Liver (tissue), 9 donors: ENCODE data around the gene TRIM29. TPM values are rescaled to one million over a fixed set of nuclear protein-coding genes. Genes with fewer than 3 reads are reported as not detected.

Experiments used
- DNase-seq: peaks from one replicate; pipeline ENCODE4 v3.0.0-alpha.2; 2017; ENCODE audit warnings: low spot score
- H3K27ac ChIP-seq, 2 donors: one replicate each; pipeline ENCODE4 v1.7.0; 2013; ENCODE audit warnings: inconsistent platforms in 2 of 2, low read length in 2 of 2, control low read depth in 1 of 2, low read depth in 1 of 2, mild to moderate bottlenecking in 1 of 2
- H3K27me3 ChIP-seq, 4 donors: one replicate each; pipeline versions ENCODE4 v1.6.1 to v1.7.0; 2013; ENCODE audit warnings: low read length in 3 of 4, inconsistent platforms in 1 of 4, mild to moderate bottlenecking in 1 of 4, moderate library complexity in 1 of 4; ENCODE audit not compliant: control insufficient read depth in 4 of 4, insufficient read depth in 4 of 4
- H3K36me3 ChIP-seq, 4 donors: one replicate each; pipeline versions ENCODE4 v1.6.1 to v1.7.0; 2013; ENCODE audit warnings: low read length in 3 of 4, mild to moderate bottlenecking in 3 of 4, low read depth in 1 of 4, moderate library complexity in 1 of 4; ENCODE audit not compliant: control insufficient read depth in 4 of 4, insufficient read depth in 3 of 4
- H3K4me1 ChIP-seq, 4 donors: one replicate each; pipeline versions ENCODE4 v1.6.1 to v1.7.0; 2013; ENCODE audit warnings: low read length in 3 of 4, mild to moderate bottlenecking in 3 of 4, moderate library complexity in 1 of 4; ENCODE audit not compliant: control insufficient read depth in 4 of 4, insufficient read depth in 4 of 4
- H3K4me3 ChIP-seq, 3 donors: one replicate each; pipeline versions ENCODE4 v1.6.1 to v1.7.0; 2013; ENCODE audit warnings: low read length in 3 of 3, control low read depth in 1 of 3, low read depth in 1 of 3, mild to moderate bottlenecking in 1 of 3
- H3K9ac ChIP-seq, 2 donors: one replicate each; pipeline ENCODE4 v1.7.0; 2013; ENCODE audit warnings: low read length in 2 of 2, mild to moderate bottlenecking in 2 of 2, moderate library complexity in 2 of 2, control low read depth in 1 of 2, low read depth in 1 of 2
- H3K9me3 ChIP-seq, 4 donors: one replicate each; pipeline versions ENCODE4 v1.6.1 to v1.7.0; 2013; ENCODE audit warnings: low read length in 3 of 4; ENCODE audit not compliant: control insufficient read depth in 4 of 4
- ATF3 ChIP-seq: IDR thresholded peaks from 2 replicates; pipeline ENCODE4 v1.6.1; 2016; ENCODE audit warnings: antibody characterized with exemption
- EGR1 ChIP-seq, 2 donors: IDR thresholded peaks; 2 replicates each; pipeline ENCODE4 v1.6.1; 2016 to 2018; ENCODE audit warnings: antibody characterized with exemption in 2 of 2, low read depth in 2 of 2
- FOXA1 ChIP-seq: IDR thresholded peaks from 2 replicates; pipeline ENCODE4 v1.6.1; 2016; ENCODE audit warnings: antibody characterized with exemption
- FOXA2 ChIP-seq: IDR thresholded peaks from 2 replicates; pipeline ENCODE4 v1.6.1; 2016; ENCODE audit warnings: antibody characterized with exemption
- GABPA ChIP-seq, 2 donors: IDR thresholded peaks in 1 of 2; conservative IDR thresholded peaks in 1 of 2; 2 replicates each; pipeline ENCODE4 v1.6.1; 2016; ENCODE audit warnings: antibody characterized with exemption in 2 of 2, mild to moderate bottlenecking in 1 of 2, moderate library complexity in 1 of 2
- HNF4A ChIP-seq, 2 donors: conservative IDR thresholded peaks; 2 replicates each; pipeline ENCODE4 v1.6.1; 2016; ENCODE audit warnings: antibody characterized with exemption in 2 of 2, mild to moderate bottlenecking in 2 of 2
- HNF4G ChIP-seq: IDR thresholded peaks from 2 replicates; pipeline ENCODE4 v1.6.1; 2016; ENCODE audit warnings: antibody characterized with exemption
- JUND ChIP-seq, 2 donors: IDR thresholded peaks; 2 replicates each; pipeline ENCODE4 v1.6.1; 2016; ENCODE audit warnings: antibody characterized with exemption in 2 of 2
- NR2F2 ChIP-seq: IDR thresholded peaks from 2 replicates; pipeline ENCODE4 v1.6.1; 2016; ENCODE audit warnings: antibody characterized with exemption
- RAD21 ChIP-seq, 2 donors: IDR thresholded peaks; 2 replicates each; pipeline ENCODE4 v1.6.1; 2016; ENCODE audit warnings: antibody characterized with exemption in 2 of 2, mild to moderate bottlenecking in 2 of 2
- REST ChIP-seq: IDR thresholded peaks from 2 replicates; pipeline ENCODE4 v1.6.1; 2016; ENCODE audit warnings: antibody characterized with exemption, mild to moderate bottlenecking
- RXRA ChIP-seq, 2 donors: IDR thresholded peaks; 2 replicates each; pipeline ENCODE4 v1.6.1; 2017 to 2018; ENCODE audit warnings: antibody characterized with exemption in 2 of 2, mild to moderate bottlenecking in 1 of 2
- SP1 ChIP-seq: IDR thresholded peaks from 2 replicates; pipeline ENCODE4 v1.6.1; 2018; ENCODE audit warnings: antibody characterized with exemption, mild to moderate bottlenecking
- TAF1 ChIP-seq: conservative IDR thresholded peaks from 2 replicates; pipeline ENCODE4 v1.6.1; 2016; ENCODE audit warnings: antibody characterized with exemption, mild to moderate bottlenecking
- YY1 ChIP-seq: IDR thresholded peaks from 2 replicates; pipeline ENCODE4 v1.6.1; 2016; ENCODE audit warnings: antibody characterized with exemption, mild to moderate bottlenecking
- WGBS: extraction: QIAGEN DNeasy Blood & Tissue Kit; methylation state at CpG from one replicate; pipeline ENCODE4 v1.1.7; 2013; 5-methylcytosine and 5-hydroxymethylcytosine counted together
- polyA plus RNA-seq, 2 donors: library from polyadenylated mRNA; stranded (reverse) in 1 of 2; unstranded in 1 of 2; fragments of 200-250 nt in 1 of 2; fragments of >200 nt in 1 of 2; fragmentation: Nextera tagmentation in 1 of 2; extraction: Ambion mirVana in 1 of 2; gene quantifications; one replicate each; pipeline versions ENCODE4 v1.2.1 to v1.2.3, GENCODE V29; 2013 to 2015
- total RNA-seq, 2 donors: library from RNA; depleted of rRNA; stranded (reverse); fragments of >200 nt; gene quantifications; one replicate each; pipeline ENCODE4 v1.2.3, GENCODE V29; 2014
- TF ChIP-seq, protein P1 (sequence below): fragments of 150-350 bp; IDR thresholded peaks from 2 replicates; pipeline ENCODE4 v1.5.1; 2017; ENCODE audit warnings: improper control_type of control experiment, low read depth, low read length; ENCODE audit not compliant: missing input control
- TF ChIP-seq, protein P2 (sequence below): IDR thresholded peaks from 2 replicates; pipeline ENCODE4 v1.6.1; 2016; ENCODE audit warnings: antibody characterized with exemption
- TF ChIP-seq, protein P3 (sequence below): IDR thresholded peaks from 2 replicates; pipeline ENCODE4 v1.6.1; 2016; ENCODE audit warnings: antibody characterized with exemption
- donor health status: healthy.
- donor health status: healthy.
- donor health status: healthy.
- donor health status: healthy.
- donor health status: healthy.

The TRIM29 gene
- total and polyA plus RNA-seq, 4 donors = 0.22 to 0.89 (median 0.35) TPM

DNA sequence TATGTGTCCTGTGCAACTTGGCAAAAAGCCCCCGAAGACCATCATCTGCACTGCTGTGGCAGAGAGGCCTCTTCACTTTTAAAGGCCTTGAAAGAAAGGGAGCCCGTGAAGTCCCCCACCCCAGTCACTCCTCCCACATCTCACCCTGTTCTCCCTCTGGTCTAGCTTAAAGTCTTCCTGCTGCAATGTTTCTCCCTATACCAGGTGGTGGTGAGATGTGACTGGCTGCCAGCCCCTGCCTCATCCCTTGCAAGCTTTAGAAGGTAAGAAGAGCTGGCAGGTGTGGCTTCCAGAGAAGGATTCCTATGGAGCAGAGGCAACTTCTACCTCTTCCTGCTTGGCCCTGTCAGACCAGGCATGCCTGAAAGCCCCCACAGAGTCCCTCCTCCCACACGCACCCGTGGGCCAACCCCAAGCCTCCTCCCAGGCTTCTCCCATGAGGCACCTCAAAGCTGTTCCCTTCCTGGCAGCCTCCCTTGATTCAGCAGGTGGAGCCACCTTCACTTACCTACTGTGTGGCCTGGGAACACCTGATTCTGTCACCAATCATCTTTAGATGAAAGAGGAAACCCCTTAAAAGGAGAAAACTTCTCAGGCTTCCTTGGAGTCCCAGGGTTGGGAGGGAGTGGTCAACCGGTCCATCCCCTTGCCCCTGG is 4.0 kb upstream of the TRIM29 start:
- Histone ChIP-seq H3K9ac (no peak overlapping the region), H3K27me3 (peaks cover 0 to 6% (median 0%) of the 10 kb centered on the region in 4 donors), H3K9me3 (no peaks in the 10 kb centered on the region), H3K4me3 (no peak overlapping the region), H3K36me3 (no peaks in the 10 kb centered on the region), H3K4me1 (no peaks in the 10 kb centered on the region), H3K27ac (no peak overlapping the region)
- TF ChIP-seq, protein P1, sequence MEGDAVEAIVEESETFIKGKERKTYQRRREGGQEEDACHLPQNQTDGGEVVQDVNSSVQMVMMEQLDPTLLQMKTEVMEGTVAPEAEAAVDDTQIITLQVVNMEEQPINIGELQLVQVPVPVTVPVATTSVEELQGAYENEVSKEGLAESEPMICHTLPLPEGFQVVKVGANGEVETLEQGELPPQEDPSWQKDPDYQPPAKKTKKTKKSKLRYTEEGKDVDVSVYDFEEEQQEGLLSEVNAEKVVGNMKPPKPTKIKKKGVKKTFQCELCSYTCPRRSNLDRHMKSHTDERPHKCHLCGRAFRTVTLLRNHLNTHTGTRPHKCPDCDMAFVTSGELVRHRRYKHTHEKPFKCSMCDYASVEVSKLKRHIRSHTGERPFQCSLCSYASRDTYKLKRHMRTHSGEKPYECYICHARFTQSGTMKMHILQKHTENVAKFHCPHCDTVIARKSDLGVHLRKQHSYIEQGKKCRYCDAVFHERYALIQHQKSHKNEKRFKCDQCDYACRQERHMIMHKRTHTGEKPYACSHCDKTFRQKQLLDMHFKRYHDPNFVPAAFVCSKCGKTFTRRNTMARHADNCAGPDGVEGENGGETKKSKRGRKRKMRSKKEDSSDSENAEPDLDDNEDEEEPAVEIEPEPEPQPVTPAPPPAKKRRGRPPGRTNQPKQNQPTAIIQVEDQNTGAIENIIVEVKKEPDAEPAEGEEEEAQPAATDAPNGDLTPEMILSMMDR = no peak
- TF ChIP-seq NR2F2 (no peak), HNF4G (no peak), RXRA (IDR thresholded peaks at IDR 0.05) (no peak), YY1 (no peak), REST (no peak), TAF1 (no peak), RAD21 (IDR thresholded peaks at IDR 0.05) (no peak), SP1 (no peak), GABPA (IDR thresholded peaks at IDR 0.05 in 1 of 2, conservative IDR thresholded peaks at IDR 0.05 in 1 of 2) (no peak), FOXA2 (no peak), HNF4A (conservative IDR thresholded peaks at IDR 0.05) (no peak), FOXA1 (no peak), EGR1 (IDR thresholded peaks at IDR 0.05; ENCODE audit: low read depth in 2 of 2) (no peak), JUND (IDR thresholded peaks at IDR 0.05) (no peak), ATF3 (no peak)
- TF ChIP-seq, protein P2, sequence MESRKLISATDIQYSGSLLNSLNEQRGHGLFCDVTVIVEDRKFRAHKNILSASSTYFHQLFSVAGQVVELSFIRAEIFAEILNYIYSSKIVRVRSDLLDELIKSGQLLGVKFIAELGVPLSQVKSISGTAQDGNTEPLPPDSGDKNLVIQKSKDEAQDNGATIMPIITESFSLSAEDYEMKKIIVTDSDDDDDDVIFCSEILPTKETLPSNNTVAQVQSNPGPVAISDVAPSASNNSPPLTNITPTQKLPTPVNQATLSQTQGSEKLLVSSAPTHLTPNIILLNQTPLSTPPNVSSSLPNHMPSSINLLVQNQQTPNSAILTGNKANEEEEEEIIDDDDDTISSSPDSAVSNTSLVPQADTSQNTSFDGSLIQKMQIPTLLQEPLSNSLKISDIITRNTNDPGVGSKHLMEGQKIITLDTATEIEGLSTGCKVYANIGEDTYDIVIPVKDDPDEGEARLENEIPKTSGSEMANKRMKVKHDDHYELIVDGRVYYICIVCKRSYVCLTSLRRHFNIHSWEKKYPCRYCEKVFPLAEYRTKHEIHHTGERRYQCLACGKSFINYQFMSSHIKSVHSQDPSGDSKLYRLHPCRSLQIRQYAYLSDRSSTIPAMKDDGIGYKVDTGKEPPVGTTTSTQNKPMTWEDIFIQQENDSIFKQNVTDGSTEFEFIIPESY = no peak
- TF ChIP-seq, protein P3, sequence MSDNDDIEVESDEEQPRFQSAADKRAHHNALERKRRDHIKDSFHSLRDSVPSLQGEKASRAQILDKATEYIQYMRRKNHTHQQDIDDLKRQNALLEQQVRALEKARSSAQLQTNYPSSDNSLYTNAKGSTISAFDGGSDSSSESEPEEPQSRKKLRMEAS = no peak
- peak; percentile 12 for DNase-seq
- WGBS = 69% methylated on average over 5 of the region's 5 CpGs
